Smooth muscle cell (in vitro differentiated cells): ENCODE results near the gene ZNF76. TPM values are rescaled to one million over a fixed set of nuclear protein-coding genes. Genes with fewer than 3 reads are reported as not detected.

Experiments used
- DNase-seq: peaks from one replicate; lab custom pipeline; 2025; ENCODE audit not compliant: unreplicated experiment; lab: John Stamatoyannopoulos, UW
- H2AFZ ChIP-seq: fragments of 200-600 bp; sonication (generic); 2 replicates; pipeline ENCODE4 v1.6.0; 2016; ENCODE audit warnings: antibody characterized with exemption, low read depth, mild to moderate bottlenecking
- H3F3A ChIP-seq: fragments of 200-600 bp; sonication (generic); 2 replicates; pipeline ENCODE4 v1.6.0; 2017; ENCODE audit warnings: antibody characterized with exemption, low read depth
- H3K27ac ChIP-seq: fragments of 200-600 bp; sonication (generic); 2 replicates; pipeline ENCODE4 v1.5.1; 2016; ENCODE audit warnings: low read depth, mild to moderate bottlenecking
- H3K27me3 ChIP-seq: fragments of 200-600 bp; sonication (generic); 2 replicates; pipeline ENCODE4 v1.6.1; 2016; ENCODE audit warnings: low read depth, mild to moderate bottlenecking
- H3K36me3 ChIP-seq: fragments of 200-600 bp; sonication (generic); 2 replicates; pipeline ENCODE4 v1.5.1; 2016; ENCODE audit warnings: low read depth
- H3K4me1 ChIP-seq: fragments of 200-600 bp; sonication (generic); 2 replicates; pipeline ENCODE4 v1.5.1; 2016; ENCODE audit warnings: low read depth
- H3K4me2 ChIP-seq: fragments of 200-600 bp; sonication (generic); 2 replicates; pipeline ENCODE4 v1.6.0; 2016; ENCODE audit warnings: mild to moderate bottlenecking
- H3K4me3 ChIP-seq: fragments of 200-600 bp; sonication (generic); 2 replicates; pipeline ENCODE4 v1.5.1; 2016; ENCODE audit warnings: mild to moderate bottlenecking
- H3K79me2 ChIP-seq: fragments of 200-600 bp; sonication (generic); 2 replicates; pipeline ENCODE4 v1.6.0; 2016; ENCODE audit warnings: low read depth, mild to moderate bottlenecking
- H3K9ac ChIP-seq: fragments of 200-600 bp; sonication (generic); 2 replicates; pipeline ENCODE4 v1.6.0; 2016; ENCODE audit warnings: low read depth
- H3K9me3 ChIP-seq: fragments of 200-600 bp; sonication (generic); replicated peaks from 2 replicates; pipeline ENCODE4 v1.5.1; 2016; ENCODE audit warnings: low read depth
- H4K20me1 ChIP-seq: fragments of 200-600 bp; sonication (generic); 2 replicates; pipeline ENCODE4 v1.6.0; 2016; ENCODE audit warnings: low read depth
- WGBS: methylation state at CpG from one replicate; pipeline ENCODE4 v1.1.7; 2016; ENCODE audit warnings: low lambda C conversion rate; 5-methylcytosine and 5-hydroxymethylcytosine counted together
- polyA plus RNA-seq: library from polyadenylated mRNA; unstranded; fragments of >200 nt; fragmentation: Nextera tagmentation; extraction: Ambion mirVana; gene quantifications from 2 replicates; pipeline ENCODE4 v1.2.1, GENCODE V29; 2016
- total RNA-seq: library from RNA; depleted of rRNA; stranded (reverse); fragments of >200 nt; gene quantifications from 2 replicates; pipeline ENCODE4 v1.2.3, GENCODE V29; 2014
- TF ChIP-seq, protein P1 (sequence below): fragments of 200-600 bp; sonication (generic); IDR thresholded peaks from 2 replicates; pipeline ENCODE4 v1.5.1; 2017; ENCODE audit warnings: borderline replicate concordance, mild to moderate bottlenecking, antibody characterized with exemption; ENCODE audit not compliant: insufficient read depth, poor library complexity, severe bottlenecking

Gene ZNF76
- total and polyA plus RNA-seq, 2 experiments from 2014 or later, result 7.7 to 14.2 TPM

DNA sequence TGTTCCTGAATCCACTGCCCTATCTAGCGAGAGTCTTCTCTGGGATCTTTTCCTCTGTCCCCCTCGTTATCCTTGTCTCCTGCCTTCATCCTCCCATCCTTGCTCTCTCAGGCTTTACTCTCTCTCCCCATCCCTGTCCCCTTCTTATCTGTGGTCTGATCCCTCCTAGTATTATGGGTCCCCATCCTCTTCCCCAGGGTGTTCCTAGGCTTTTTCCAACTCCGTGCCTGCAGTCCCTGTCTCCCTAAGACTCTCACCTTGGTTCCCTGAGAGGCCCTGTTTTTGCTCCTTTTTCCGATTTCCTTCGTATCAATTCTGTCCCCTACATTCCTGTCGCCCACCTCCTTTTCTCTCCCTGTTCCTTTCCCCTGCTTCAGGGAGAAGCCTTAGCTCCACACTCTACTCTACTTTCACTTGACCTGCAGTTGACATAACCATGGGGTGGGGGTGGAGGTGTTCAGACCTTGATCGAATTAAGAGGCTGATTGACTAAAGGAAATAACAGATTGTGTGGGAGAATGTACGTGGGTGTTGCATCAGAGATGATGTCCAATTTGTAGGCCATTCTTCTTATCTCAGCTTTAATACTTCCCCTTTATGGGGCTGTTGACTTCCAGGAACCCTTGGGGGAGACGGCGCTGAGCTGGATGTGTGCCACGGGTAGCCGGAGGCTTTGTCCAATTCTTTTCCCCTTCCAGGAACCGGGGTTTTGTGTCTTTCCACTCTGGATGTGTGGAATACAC lies 83.7 kb downstream of the ZNF76 start:
- TF ChIP-seq, protein P1, sequence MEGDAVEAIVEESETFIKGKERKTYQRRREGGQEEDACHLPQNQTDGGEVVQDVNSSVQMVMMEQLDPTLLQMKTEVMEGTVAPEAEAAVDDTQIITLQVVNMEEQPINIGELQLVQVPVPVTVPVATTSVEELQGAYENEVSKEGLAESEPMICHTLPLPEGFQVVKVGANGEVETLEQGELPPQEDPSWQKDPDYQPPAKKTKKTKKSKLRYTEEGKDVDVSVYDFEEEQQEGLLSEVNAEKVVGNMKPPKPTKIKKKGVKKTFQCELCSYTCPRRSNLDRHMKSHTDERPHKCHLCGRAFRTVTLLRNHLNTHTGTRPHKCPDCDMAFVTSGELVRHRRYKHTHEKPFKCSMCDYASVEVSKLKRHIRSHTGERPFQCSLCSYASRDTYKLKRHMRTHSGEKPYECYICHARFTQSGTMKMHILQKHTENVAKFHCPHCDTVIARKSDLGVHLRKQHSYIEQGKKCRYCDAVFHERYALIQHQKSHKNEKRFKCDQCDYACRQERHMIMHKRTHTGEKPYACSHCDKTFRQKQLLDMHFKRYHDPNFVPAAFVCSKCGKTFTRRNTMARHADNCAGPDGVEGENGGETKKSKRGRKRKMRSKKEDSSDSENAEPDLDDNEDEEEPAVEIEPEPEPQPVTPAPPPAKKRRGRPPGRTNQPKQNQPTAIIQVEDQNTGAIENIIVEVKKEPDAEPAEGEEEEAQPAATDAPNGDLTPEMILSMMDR, result no peak
- H3K27ac ChIP-seq, result peak overlapping the region; percentile 74
- peak overlapping the region; percentile 86 for H3K4me3 ChIP-seq
- H3K9ac ChIP-seq, result peak overlapping the region; percentile 96
- peak overlapping the region; percentile 94 for H3K4me2 ChIP-seq
- DNase-seq, result no peak
- H3K4me1 ChIP-seq, result no peaks in the 10 kb centered on the region
- 40% methylated on average over 13 of the region's 13 CpGs for WGBS
- H3K27me3 ChIP-seq, result no peaks in the 10 kb centered on the region
- H3K9me3 ChIP-seq, result no peaks in the 10 kb centered on the region
- peaks cover 44% of the 10 kb centered on the region for H4K20me1 ChIP-seq
- peaks cover 47% of the 10 kb centered on the region for H3K79me2 ChIP-seq
- H3K36me3 ChIP-seq, result no peaks in the 10 kb centered on the region
- H2AFZ ChIP-seq, result peak overlapping the region; percentile 41
- H3F3A ChIP-seq, result no peaks in the 10 kb centered on the region

- H3K4me1 ChIP-seq, result no peaks in the 10 kb centered on the region
- no peak for DNase-seq
- peaks cover 44% of the 10 kb centered on the region for H4K20me1 ChIP-seq
- peak overlapping the region; percentile 96 for H3K9ac ChIP-seq
- no peak overlapping the region for H2AFZ ChIP-seq
- 66% methylated on average over 6 of the region's 6 CpGs for WGBS
- H3K4me2 ChIP-seq, result peak overlapping the region; percentile 94
- H3K79me2 ChIP-seq, result peaks cover 53% of the 10 kb centered on the region
- H3K9me3 ChIP-seq, result no peaks in the 10 kb centered on the region
- H3K4me3 ChIP-seq, result peak overlapping the region; percentile 86
- TF ChIP-seq, protein P1, result no peak
- no peaks in the 10 kb centered on the region for H3F3A ChIP-seq
- H3K36me3 ChIP-seq, result no peaks in the 10 kb centered on the region
- no peaks in the 10 kb centered on the region for H3K27me3 ChIP-seq
- H3K27ac ChIP-seq, result peak overlapping the region; percentile 74
Measured at GRCh38 chr6:35343835-35344550, 84.5 kb downstream of the ZNF76 start.

Other genes starting within 250 kb of the ZNF76 start
- 0.40 TPM in 1 of 2 replicates, not detected in the other for gene TCP11, start 118.4 kb upstream of the ZNF76 start, total RNA-seq
- 0.64 TPM in 1 of 2 replicates, not detected in the other for gene TCP11, start 118.4 kb upstream of the ZNF76 start, polyA plus RNA-seq
- gene SCUBE3, start 45.8 kb upstream of the ZNF76 start, total RNA-seq, result 11.8 and 14.6 TPM in 2 replicates
- 15.7 and 18.0 TPM in 2 replicates for gene SCUBE3, start 45.8 kb upstream of the ZNF76 start, polyA plus RNA-seq
- 2.2 and 3.6 TPM in 2 replicates for gene DEF6, start 38.1 kb downstream of the ZNF76 start, total RNA-seq
- 2.8 and 7.0 TPM in 2 replicates for gene DEF6, start 38.1 kb downstream of the ZNF76 start, polyA plus RNA-seq
- gene PPARD, start 82.8 kb downstream of the ZNF76 start, total RNA-seq, result 8.2 and 10.6 TPM in 2 replicates
- gene PPARD, start 82.8 kb downstream of the ZNF76 start, polyA plus RNA-seq, result 25.7 and 31.1 TPM in 2 replicates
- gene FANCE, start 192.6 kb downstream of the ZNF76 start, total RNA-seq, result 2.3 and 3.6 TPM in 2 replicates
- gene FANCE, start 192.6 kb downstream of the ZNF76 start, polyA plus RNA-seq, result 5.6 and 7.3 TPM in 2 replicates
- gene RPL10A, start 208.7 kb downstream of the ZNF76 start, total RNA-seq, result 1,012 and 1,090 TPM in 2 replicates
- 307 and 339 TPM in 2 replicates for gene RPL10A, start 208.7 kb downstream of the ZNF76 start, polyA plus RNA-seq
- gene TEAD3, start 237.3 kb downstream of the ZNF76 start, total RNA-seq, result 22.5 and 29.1 TPM in 2 replicates
- gene TEAD3, start 237.3 kb downstream of the ZNF76 start, polyA plus RNA-seq, result 40.6 and 42.8 TPM in 2 replicates